NCI-H2171 (cell line): ENCODE measurements around the gene DMD.
"Not testable (repeated sequence)": the region's sequence is repeated elsewhere in the genome, so short reads cannot be mapped to it uniquely, and the experiment has no call there.

Experiments
- DNase-seq: peaks from one replicate; lab custom pipeline; 2025; lab: John Stamatoyannopoulos, UW

Gene DMD

DNA sequence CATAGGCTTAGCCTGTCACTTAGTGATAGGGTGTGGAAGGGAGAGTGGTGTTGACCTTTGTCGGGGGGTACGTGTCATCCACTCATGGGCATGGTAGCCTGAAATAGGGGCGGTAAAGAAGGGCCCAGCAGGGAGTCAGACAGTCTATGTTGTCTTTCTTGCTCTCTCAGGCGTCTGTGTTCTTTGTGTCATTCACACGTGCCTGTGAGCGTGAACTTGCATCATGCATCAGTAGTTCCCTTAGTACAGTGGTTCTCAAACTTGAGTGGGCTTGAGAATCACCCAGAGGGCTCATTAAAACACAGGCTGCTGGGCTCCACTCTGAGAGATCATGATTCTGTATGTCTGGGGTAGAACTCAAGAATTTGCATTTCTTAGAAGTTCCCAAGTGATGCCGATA is 1688.6 kb downstream of the DMD start:
- no peak for DNase-seq

DNA sequence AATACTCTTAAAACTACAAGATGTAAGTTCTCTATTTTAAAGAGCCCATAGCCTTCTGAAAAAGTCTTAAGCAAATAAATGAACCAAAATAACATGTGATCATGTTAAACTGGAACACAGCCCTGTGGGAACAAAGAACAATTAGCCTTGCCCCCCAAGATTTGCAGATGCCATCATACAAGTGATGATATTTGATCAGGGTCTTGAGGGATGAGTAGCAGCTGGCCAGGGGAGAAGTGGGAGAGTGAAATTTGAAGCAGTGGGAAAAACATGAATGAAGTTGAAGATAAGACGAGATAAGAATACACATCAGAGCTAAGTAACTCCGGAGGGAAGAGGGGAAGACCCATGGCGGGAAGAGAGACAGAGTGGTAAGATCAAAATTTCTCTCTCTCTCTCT is 1689.4 kb downstream of the DMD start:
- DNase-seq: no peak

DNA sequence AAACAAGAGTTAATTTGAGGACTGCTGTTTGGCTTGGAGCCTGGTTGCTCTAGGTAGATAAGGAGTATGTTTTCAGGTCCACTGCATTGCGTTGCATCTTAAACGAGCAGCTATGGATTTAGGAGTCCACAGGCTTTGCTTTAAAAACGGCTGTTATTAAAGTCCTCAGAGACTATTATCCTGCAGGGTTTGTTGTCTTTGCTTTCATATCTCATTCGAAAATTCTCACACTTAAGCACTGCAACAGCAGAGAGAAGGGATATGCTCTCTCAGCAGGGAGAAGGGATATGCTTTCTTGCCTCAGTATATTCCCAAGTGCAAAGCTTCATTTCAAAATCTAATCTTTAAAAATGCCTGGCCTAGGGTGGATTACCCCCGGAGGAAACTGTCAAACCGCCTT is 1694.8 kb downstream of the DMD start:
- DNase-seq: no peak

DNA sequence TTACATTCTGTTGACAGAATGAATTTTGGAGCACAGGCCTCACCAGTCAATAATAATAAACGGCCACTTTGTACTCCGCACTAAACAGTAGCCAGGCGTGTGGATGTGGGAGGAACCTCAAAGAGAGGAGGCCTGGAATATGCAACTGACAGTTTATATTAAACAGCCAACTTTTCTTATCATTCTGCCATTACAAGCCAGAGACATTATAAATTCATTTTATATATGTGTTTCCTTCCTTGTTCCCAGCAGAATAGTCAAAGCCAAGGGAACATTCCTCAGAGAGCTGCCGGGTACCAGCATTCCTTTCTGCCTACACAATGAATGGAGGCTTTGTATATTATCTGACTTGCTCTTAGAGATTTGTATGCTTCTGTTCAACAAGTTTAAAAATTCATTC is 1703.0 kb downstream of the DMD start:
- DNase-seq: no peak

DNA sequence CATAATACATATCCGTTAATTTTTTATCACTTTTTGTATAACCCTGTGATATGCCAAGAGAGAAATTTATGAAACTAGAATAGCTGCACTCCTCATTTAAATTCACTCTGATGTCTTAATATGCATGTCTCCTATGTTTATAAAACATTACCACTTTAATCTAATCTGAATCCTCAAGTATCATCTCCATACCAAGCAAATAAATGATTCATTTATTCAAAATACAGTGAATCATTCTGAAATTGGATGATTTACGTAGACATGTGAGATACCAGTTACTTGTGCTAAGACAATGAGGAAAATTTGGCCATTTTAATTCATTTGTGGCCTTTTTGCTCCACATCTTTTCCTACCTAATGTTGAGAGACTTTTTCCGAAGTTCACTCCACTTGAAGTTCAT is 1704.4 kb downstream of the DMD start:
- DNase-seq: no peak

DNA sequence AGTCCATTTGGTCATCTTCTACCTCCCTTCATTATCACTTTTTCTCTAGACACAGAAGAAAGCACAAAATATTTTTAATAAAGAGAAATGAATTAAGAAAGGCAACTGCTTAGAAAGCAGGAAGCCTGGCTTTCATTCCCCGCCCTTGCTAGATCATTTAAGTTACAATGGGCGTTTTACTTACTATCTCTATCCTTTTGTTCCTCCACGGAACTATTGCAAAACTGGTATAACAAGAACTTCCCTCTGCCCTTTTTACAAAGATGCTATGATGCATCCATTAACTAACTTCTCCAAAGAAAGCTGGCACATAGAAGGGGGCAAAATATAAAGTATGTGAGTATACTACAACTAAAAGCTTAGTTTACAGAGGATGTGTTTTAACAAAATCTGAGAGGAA is 1705.0 kb downstream of the DMD start:
- DNase-seq: no peak

DNA sequence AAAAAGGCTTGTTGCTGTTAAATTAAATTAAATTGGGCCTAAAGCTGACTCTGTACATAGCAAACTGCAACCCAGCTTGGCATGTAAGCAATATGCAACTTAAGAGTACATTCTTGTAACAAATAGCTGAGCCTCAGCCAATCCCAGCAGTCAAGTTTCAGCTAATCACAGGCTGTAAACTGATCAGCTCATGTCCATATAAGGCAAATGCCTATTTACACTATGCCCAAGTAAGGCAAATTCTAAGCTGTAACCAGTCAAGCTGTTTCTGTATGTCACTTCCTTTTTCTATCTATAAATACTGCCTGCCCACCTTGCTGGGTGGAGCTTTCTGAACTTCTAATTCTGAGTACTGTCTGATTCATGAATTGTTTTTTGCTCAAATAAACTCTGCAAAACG is 1710.4 kb downstream of the DMD start:
- DNase-seq: no peak

DNA sequence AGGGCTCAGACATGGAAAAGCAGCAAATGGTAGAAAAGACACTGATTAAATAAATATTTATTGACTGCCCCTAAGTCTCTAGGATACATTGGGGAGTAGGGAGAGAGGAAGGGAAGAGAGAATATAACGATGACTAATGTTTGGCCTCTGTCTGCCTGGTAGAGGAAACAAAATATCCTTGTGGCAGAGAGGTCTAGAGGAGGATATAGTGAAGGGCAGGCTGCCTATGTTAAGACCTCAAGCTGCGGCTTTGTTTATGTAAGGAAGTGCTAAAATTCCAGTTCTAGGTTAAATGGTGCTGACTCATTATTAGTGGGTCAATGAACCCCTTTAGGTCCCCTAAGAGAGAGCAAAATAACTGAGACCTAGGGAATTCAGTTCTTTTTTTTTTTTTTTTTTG is 1712.2 kb downstream of the DMD start:
- no peak for DNase-seq

DNA sequence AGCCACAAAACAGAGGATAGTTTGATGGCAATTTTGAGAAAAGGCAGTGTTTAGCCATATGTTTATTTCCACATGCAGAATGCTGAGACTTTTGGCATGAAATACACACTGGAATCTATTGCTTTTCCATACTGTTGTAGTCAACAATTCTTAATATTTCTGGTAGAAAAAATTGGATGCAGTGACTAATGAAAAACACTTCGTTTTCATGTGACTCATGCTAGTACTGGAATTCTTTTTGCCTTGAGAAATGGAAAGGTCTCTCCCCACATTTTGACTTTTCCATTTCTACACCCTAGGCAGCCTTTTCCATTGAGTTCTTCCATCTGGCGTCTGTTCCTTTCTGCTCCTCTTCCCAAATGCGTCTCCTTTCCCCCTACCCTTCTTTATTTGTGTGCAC is 1714.3 kb downstream of the DMD start:
- DNase-seq: no peak

DNA sequence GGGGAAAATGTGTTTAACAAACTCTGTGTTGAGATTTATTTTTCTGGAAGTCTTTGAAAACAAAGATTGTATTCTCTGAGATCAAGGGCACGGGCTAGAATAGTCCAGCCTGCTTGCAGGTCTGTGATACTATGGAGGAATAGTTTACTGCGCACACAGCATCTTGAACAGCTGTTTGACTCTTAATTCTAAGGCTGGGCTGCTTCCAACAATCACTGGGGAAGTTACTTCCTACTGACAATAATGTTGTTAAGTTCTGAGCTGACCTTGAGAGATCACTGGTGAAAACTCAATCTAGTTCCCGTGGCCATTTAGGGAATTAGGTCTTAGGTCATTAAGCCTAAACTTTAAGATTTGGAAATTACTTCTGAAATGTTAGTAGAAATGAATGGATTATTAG is 1723.4 kb downstream of the DMD start:
- DNase-seq: no peak

DNA sequence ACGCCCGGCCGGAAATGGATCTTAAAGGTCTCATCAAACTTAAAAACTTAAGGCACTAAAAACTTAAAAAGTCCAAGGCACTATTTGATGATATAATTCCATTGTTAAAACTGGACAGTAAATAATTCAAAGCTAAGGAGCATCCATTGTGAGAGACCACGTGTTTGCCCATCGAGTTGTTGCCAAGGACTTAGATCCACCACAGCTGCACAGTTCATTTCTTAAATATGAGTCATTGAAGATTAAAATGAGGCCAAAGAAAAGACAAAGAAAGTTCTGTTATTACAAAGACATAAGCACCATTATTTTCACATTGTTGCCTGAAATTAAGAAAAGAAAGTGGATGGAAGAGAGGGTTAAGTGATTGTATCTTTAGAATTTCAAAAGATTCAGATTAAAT is 1728.0 kb downstream of the DMD start:
- DNase-seq: no peak

DNA sequence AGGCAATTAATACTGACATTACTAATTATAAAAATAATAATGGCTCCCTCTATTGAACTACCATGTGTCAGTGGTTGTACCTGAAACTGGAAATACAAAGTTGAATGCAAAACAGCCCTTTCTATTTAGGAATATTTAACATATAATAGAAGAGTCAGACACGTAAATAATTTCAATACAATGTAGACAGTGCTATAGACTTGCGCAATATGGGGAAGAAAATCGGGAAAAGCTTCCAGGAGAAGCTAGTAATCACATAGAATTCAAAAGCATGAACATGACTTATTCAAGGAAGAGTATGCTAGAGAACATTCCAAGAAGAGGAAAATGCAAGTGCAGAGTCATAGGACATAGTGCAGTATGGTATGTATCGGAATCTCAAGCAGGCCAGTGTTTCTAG is 1730.7 kb downstream of the DMD start:
- no peak for DNase-seq

DNA sequence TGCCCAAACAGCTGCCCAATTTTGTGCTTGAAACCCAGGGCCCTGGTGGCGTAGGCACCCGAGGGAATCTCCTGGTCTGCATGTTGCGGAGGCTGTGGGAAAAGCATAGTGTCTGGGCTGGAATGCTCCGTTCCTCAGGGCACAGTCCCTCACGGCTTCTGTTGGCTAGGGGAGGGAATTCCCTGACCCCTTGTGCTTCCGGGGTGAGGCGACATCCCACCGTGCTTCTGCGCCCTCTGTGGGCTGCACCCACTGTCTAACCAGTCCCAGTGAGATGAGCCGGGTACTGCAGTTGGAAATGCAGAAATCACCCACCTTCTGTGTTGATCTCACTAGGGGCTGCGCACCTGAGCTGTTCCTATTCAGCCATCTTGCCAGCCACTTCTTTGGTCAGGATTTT is 1740.1 kb downstream of the DMD start:
- DNase-seq: no peak

DNA sequence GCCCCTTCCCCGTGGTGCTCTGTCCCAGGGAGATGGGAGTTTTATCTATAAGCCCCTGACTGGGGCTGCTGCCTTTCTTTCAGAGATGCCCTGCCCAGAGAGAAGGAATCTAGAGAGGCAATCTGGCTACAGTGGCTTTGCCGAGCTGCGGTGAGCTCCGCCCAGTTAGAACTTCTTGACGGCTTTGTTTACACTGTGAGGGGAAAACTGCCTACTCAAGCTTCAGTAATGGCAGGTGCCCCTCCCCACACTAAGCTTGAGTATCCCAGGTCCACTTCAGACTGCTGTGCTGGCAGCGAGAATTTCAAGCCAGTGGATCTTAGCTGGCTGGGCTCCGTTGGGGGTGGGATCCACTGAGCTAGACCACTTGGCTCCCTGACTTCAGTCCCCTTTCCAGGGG is 1740.6 kb downstream of the DMD start:
- DNase-seq: not testable (repeated sequence)

DNA sequence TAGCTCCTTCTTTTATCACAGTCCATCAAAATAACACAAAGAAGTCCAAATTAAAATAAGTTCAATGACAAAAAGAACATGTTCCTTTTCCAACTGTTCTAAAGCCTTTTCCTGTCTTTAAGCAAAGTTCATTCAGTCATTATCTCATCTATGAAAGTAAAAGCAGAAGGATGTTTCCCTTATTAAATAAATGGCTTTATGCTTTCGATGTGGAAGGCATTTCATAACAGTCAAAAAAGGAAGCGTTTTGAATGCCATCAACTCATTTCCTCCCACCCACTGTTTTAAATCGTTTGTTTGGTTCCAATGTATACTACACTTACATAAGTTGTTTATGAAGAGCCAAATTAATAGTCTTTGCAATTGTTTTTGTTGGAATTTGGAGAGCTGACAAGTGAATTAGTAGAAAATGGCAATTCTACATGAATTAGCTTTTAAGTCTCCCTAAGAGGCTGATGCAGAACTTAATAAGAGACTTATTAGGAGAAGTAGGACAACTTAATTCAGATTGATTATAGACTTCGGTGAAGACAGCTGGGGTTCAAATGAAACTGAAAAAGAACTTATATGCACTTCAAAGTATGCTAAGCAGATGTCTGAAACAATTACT is 1746.9 kb downstream of the DMD start:
- no peak for DNase-seq

DNA sequence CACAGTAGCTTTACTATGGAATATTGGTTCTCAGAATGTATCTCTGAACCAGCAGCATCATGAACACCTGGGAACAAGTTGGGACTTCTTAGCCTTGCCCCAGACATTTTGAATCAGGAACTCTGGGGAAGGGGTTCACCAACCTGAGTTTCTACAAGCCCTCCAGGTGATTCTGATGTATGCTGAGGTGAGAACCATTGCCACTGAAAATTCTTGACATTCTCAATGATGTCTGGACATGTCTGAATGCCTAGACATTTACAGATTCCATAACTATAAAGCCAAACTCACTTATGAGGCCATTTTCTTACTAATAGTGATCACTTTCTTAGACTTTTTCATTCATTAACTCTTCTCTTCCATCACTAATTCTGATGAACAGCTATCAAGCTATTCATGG is 1750.1 kb downstream of the DMD start:
- no peak for DNase-seq

DNA sequence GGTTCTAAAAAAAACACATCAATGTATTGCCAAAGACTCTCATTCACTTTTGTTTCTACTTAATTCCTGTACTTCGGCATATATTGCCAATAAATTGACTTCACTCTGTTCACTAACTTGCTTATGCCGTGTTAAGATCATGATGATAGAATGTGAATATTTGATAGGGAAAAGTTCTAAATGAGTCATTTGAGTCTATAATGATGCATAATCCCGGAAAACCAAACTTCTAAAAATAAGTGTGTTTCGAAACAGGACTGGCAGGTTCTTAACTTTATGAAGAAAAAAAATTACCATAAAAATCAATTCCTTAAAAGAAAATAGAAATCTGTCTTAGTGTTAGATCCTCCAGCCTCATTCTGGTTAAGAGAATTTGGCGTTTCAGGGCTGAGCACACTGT is 1752.0 kb downstream of the DMD start:
- no peak for DNase-seq

DNA sequence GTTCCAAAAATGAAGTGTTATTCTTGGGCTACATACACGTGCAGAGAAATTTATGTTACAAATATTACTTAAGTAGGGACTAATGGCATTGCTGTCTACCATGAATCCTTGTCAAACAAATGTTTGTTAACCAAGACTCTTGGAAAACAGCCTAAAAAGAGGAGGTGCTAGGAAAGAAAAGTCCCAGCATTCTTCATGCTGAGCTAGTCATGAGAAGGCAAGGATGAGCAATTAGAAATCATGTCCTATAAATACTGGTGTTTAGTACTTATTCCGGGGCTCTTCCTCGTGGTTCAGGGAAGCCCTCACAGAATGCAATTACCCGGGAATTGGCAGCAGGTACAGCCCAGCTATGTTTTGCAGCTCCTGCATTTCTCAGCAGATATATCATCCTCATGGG is 1761.4 kb downstream of the DMD start:
- no peak for DNase-seq

DNA sequence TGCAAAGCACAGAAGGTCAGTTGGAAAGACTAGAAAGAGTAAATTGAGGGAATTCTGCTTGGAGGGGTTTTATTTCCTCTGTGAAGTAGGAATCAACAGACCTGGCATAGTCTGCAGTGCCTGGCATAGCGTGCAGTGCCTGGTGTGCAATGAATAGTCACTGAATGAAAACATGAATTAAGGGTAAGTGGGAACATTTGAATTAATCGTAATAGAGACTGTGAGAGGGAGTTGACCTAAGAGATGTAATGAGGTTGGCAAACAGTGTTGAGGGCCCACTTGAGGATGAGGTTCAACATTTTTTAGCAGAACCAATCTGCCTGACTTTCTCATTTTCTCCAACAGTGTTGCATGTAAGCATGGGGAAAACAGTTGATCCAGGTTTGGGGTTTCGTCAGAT is 1762.3 kb downstream of the DMD start:
- no peak for DNase-seq

DNA sequence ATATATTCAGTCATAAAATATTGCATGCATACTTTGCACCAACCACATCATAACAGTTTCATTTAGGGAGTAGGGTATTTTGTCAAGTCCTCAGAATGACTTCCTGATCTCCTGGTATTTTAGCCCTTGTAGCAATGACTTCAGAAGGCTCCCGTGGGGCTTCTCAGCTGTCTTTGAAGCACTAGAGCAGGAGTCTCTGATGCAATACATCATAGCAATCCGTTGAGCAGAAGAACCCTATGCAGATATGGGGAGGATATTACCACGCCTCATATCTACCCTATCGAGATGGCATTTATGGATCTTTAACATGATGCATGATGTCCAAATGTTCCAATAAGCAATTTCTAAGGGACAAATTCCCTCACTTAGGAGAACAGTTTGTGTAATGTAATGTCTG is 1765.8 kb downstream of the DMD start:
- no peak for DNase-seq

DNA sequence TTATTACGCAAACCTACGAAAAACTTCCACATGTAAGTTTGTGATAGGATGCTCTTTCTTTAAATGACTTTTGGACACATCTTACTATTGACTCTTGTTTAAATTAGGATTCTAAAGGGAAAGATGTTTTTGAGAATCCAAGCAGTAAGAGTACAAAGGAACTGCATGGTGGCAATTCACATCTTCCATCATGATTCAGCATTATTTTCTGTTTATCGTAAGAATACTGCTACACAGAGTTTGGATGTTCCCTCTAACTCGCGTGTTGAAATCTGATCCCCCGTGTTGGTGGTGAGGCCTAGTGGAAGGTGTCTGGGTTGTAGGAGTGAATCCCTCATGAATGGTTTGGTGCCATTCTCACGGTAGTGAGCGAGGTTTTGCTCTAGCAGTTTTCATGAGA is 1767.7 kb downstream of the DMD start:
- DNase-seq: no peak

DNA sequence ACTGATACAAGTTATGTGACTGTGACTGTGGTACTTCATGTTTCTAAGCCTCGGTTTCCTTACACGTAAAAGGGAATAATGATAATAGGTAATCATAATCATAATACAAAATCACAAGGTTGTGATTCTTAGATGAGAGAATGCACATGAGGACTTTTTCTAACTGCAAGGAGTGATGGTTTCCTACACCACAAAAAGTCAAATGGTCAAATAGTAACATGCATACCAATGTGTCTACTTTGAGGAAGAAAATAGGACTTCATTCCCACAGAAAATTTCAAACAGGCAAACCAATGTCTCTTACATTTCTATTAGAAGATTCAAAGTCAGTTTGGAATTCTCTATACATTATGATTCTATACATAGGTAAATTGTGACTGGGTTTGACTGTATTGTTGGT is 1770.8 kb downstream of the DMD start:
- no peak for DNase-seq

DNA sequence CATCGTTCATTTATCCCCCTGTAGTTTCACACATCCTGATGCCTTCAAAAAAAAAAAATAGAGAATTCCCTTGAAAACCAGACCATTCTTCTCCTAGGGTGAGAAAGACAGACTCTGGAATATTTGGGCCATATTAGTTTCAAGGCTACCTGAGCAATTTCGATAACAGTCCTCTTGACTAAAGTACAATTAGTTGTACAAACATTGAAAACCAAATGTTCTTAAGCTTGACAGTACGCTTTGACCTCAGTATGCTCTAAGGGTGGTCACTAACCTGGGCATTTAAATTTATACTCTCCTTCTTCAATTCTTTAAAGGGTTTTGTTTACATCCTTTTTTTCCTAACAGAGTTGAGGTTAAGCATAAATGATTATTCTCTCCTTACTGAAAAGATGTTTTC is 1774.9 kb downstream of the DMD start:
- DNase-seq: no peak

DNA sequence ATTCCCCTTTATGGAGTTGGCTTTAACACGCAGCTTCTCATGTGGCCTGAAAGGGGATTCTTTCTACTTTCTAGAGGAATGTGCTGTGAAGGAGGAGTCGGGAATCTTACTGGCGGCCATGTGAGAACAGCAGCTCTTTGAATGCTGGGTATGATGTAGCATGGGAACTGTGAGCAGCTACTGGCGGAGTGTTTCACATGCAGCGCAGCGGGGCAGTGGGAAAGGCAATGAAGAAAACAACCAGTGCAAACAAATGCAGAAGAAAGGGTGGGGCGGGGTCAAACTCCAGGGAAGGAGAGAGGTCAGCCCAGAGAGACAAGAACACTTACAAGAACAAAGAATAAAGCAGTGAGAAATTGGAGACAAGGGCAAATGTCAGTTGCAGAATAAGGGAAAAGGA is 1775.8 kb downstream of the DMD start:
- DNase-seq: no peak

DNA sequence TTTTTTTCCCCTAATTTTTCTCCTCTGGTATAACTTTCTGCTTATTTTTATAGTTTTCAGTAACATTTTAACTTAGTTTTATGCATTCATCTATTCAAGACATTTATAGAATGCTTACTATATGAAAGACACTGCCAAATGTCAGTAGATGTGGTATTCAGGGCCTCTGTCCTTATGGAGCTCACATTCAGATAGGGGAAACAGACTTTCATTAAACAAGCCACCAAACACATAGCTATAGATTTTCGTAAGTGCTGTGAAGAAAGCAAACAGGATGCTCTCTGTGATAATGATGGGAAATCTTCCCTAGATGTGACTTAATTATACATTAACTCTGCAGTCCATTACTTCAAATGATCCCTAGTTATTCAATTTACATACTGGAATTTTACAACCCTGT is 1777.5 kb downstream of the DMD start:
- DNase-seq: no peak
